HepG2 (cell line): ENCODE data around the gene ZNF48. TPM values are rescaled to one million over a fixed set of nuclear protein-coding genes. Genes with fewer than 3 reads are reported as not detected.
A peak's percentile ranks its signal among the peaks of the same experiment; 100 is the strongest.

Experiments
- AKAP8 ChIP-seq: sonication (generic); formaldehyde crosslinking; IDR thresholded peaks from 2 replicates; pipeline ENCODE4 v1.5.1; 2020; ENCODE audit warnings: mild to moderate bottlenecking, missing genetic modification reagents
- DMAP1 ChIP-seq: IDR thresholded peaks from 2 replicates; pipeline ENCODE4 v1.6.1; 2016
- E2F2 ChIP-seq: sonication (generic); formaldehyde crosslinking; IDR thresholded peaks from 2 replicates; pipeline ENCODE4 v1.4.0; 2020; ENCODE audit warnings: missing genetic modification reagents, borderline replicate concordance
- KMT2B ChIP-seq: IDR thresholded peaks from 2 replicates; pipeline ENCODE4 v1.6.1; 2016; ENCODE audit warnings: missing genetic modification reagents, missing compliant biosample characterization
- TFDP2 ChIP-seq: sonication (generic); formaldehyde crosslinking; IDR thresholded peaks from 2 replicates; pipeline ENCODE4 v1.4.0; 2020; ENCODE audit warnings: missing genetic modification reagents
- ZNF331 ChIP-seq: sonication (generic); formaldehyde crosslinking; IDR thresholded peaks from 2 replicates; pipeline ENCODE4 v1.4.0; 2020; ENCODE audit warnings: missing genetic modification reagents
- polyA plus RNA-seq, 8 experiments: library from polyadenylated mRNA; depleted of rRNA in 3 of 8; stranded (reverse) in 7 of 8; unstranded in 1 of 8; fragments of >200 nt; fragmentation: Illumina TruSeq in 4 of 8; extraction: Trizol in 4 of 8; gene quantifications; 2 replicates each; pipeline versions ENCODE4 v1.2.1 to v1.2.3, GENCODE V29; 2011 to 2016; ENCODE audit warnings: low read depth in 4 of 8, missing spikeins in 1 of 8, mixed read lengths in 1 of 8; ENCODE audit not compliant: insufficient read depth in 1 of 8
- total RNA-seq, 5 experiments: library from RNA; depleted of rRNA; stranded (reverse); fragments of >200 nt; fragmentation: Illumina TruSeq; extraction: Trizol; gene quantifications; 2 replicates each; pipeline ENCODE4 v1.2.3, GENCODE V29; 2016; ENCODE audit warnings: low read depth in 1 of 5
- TF ChIP-seq, protein P1 (sequence below): sonication (generic); formaldehyde crosslinking; IDR thresholded peaks from 2 replicates; pipeline ENCODE4 v1.5.0; 2020; ENCODE audit warnings: mild to moderate bottlenecking, missing genetic modification reagents

The ZNF48 gene
- total and polyA plus RNA-seq, 2 of the 13 experiments (the other 11 are each of a cell fraction or from before 2014, with no cell fraction given) = 9.9 to 12.3 TPM

DNA sequence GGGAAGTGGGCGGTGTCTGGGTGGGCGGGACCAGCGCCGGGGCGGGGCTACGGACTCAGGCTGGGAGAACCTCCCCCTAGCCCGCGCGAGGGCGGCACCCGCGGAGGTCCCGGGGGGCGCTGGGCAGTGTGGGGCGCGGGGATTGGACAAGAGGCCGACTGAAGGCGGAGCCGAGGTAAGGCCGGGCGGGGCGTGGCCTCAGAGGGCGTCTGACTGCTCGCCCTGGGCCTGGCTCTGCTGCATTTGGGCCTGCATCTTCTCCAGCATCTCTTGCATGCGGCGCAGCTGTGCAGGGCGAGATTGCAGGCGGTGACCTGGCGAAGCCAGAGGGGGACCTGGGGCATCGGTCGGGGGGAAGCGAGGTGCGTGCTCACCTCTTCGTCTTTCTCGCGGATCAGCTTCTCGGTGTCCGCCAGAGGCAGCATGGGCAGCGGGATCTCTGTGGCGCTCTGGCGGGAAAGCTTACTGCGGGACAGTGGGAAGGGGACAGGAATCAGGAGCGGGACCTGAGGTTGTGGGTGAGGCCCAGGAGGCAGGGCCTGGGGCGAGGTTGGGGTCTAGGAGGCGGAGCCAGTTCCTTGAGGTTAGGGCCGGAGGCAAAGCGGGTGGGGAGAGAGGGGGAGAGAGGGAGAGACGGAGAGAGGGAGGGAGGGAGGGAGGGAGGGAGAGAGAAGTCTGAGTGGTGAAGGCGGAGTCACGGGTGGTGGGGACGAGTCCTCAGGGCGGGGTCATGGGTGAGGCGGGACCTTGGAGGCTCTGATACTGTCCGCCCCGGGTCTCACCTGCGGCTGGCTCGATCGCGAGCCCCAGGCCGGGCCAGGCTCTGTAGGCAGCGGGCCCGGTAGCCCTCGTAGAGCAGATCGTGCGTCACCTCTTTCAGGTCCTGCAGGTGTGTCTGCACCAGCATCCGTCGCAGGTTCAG, 16.7 kb upstream of the ZNF48 start (continued):
- peak; percentile 51; the same call in 1 of the 2 replicates for TF ChIP-seq DMAP1 (CRISPR knock-in tag)
- TF ChIP-seq, protein P1, sequence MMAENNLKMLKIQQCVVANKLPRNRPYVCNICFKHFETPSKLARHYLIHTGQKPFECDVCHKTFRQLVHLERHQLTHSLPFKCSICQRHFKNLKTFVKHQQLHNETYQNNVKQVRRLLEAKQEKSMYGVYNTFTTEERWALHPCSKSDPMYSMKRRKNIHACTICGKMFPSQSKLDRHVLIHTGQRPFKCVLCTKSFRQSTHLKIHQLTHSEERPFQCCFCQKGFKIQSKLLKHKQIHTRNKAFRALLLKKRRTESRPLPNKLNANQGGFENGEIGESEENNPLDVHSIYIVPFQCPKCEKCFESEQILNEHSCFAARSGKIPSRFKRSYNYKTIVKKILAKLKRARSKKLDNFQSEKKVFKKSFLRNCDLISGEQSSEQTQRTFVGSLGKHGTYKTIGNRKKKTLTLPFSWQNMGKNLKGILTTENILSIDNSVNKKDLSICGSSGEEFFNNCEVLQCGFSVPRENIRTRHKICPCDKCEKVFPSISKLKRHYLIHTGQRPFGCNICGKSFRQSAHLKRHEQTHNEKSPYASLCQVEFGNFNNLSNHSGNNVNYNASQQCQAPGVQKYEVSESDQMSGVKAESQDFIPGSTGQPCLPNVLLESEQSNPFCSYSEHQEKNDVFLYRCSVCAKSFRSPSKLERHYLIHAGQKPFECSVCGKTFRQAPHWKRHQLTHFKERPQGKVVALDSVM (CRISPR knock-in tag) = peak; percentile 49; the same call in 1 of the 2 replicates
- peak; percentile 32; the same call in 1 of the 2 replicates for TF ChIP-seq KMT2B (CRISPR knock-in tag)
- peak; percentile 7 for TF ChIP-seq AKAP8 (CRISPR knock-in tag)
- peak; percentile 77; the same call in 1 of the 2 replicates for TF ChIP-seq E2F2
- TF ChIP-seq ZNF331 (CRISPR knock-in tag) = peak; percentile 29; the same call in 1 of the 2 replicates
- TF ChIP-seq TFDP2 = no peak; the same call in none of the 2 replicates
